ENCODE measurements around the gene PRG2. TPM values are rescaled to one million over a fixed set of nuclear protein-coding genes. Genes with fewer than 3 reads are reported as not detected.

The PRG2 gene
- total and polyA plus RNA-seq, 2 of the 4 experiments (the other 2 are of a cell fraction) = not detected

- no peaks in the 10 kb centered on the region for H3K27me3 ChIP-seq (ENCODE audit: control insufficient read depth, insufficient read depth, low read length)
- ChIA-PET CTCF (no interaction called here), POLR2A (ENCODE audit: unreplicated experiment) (interaction anchor here (0.6 to 0.7 kb wide), 2 partner anchors 24 to 417 kb away, joined by 4 read pairs; no protein-coding TSS in a partner anchor)
- peak overlapping the region in 1 of 2 experiments; percentile 42; a peak in 2 of 4 replicates for H4K8ac ChIP-seq (ENCODE audit: low read depth in 2 of 2, low read length in 2 of 2)
- H3K9me3 ChIP-seq (ENCODE audit: control insufficient read depth, insufficient read depth, low read length) = no peaks in the 10 kb centered on the region
- H3K4me1 ChIP-seq (ENCODE audit: control insufficient read depth, insufficient read depth, low read length) = peaks cover 31% of the 10 kb centered on the region
- peak overlapping the region; percentile 80 for H2AFZ ChIP-seq (replicated peaks; ENCODE audit: low read length, poor library complexity)
- H3K79me1 ChIP-seq (ENCODE audit: low read depth in 1 of 2, low read length in 2 of 2) = peaks cover 6 to 23% of the 10 kb centered on the region in 2 experiments; a peak in 3 of 4 replicates
- ATAC-seq (ENCODE audit: low read depth) = no peak
- no peak overlapping the region for H2BK5ac ChIP-seq (ENCODE audit: low read depth, low read length, poor library complexity, severe bottlenecking)
- no peak overlapping the region for H3K56ac ChIP-seq (ENCODE audit: extremely low read depth, insufficient read depth, low read length)
- no peak overlapping the region for H3K9ac ChIP-seq (ENCODE audit: low read depth, low read length)
- H2BK120ac ChIP-seq (ENCODE audit: low read depth, low read length) = peak overlapping the region; percentile 32; the same call in 1 of the 2 replicates
- H3K9me1 ChIP-seq (ENCODE audit: insufficient read depth, low read length) = peaks cover 18% of the 10 kb centered on the region
- DNase-seq = no peak
- 0 out of 3 replicates have a peak overlapping the region, but pooled peaks have one; percentile 37 for H2BK15ac ChIP-seq (ENCODE audit: low read depth, low read length)
- H2AK9ac ChIP-seq (replicated peaks; ENCODE audit: low read depth, low read length, poor library complexity) = peak overlapping the region; percentile 88
- whole genome bisulfite sequencing, 2 experiments (ENCODE audit: extremely low coverage in 2 of 2, insufficient read length in 1 of 2) = 100% methylated on average over 2 of the region's 9 CpGs; no CpG with 5 or more reads in 1 of the 2 experiments
- no TSS peak for BruUV-seq (replicated peaks)
- H3K4me2 ChIP-seq (ENCODE audit: low read depth, low read length) = no peak overlapping the region
- H4K5ac ChIP-seq (ENCODE audit: low read depth, low read length) = no peak overlapping the region
- H3K18ac ChIP-seq (ENCODE audit: low read depth, low read length) = no peak overlapping the region
- H2BK20ac ChIP-seq (ENCODE audit: low read depth, low read length) = peak overlapping the region; percentile 23; the same call in 1 of the 2 replicates
- H3K27ac ChIP-seq (ENCODE audit: insufficient read depth, low read length) = no peak overlapping the region
- intact Hi-C loops (cut with micrococcal nuclease) (no loop called here), in situ Hi-C loops (cut with MboI; ENCODE audit: low sequenced_read_pairs) (no loop called here), dilution Hi-C loops (cut with HindIII; ENCODE audit: low sequenced_read_pairs, unreplicated experiment) (no loop called here)
- peak overlapping the region; percentile 3; the same call in 1 of the 2 replicates for H3K4ac ChIP-seq (ENCODE audit: low read depth, low read length)
- TF ChIP-seq POLR2A (IDR thresholded peaks at IDR 0.05; ENCODE audit: low read depth, low read length) = no peak
- TF ChIP-seq NFE2L2 (IDR thresholded peaks at IDR 0.05; ENCODE audit: low read depth, low read length) = no peak
- TF ChIP-seq BHLHE40 (IDR thresholded peaks at IDR 0.05; ENCODE audit: low read depth, low read length) = no peak
- TF ChIP-seq, protein P1, sequence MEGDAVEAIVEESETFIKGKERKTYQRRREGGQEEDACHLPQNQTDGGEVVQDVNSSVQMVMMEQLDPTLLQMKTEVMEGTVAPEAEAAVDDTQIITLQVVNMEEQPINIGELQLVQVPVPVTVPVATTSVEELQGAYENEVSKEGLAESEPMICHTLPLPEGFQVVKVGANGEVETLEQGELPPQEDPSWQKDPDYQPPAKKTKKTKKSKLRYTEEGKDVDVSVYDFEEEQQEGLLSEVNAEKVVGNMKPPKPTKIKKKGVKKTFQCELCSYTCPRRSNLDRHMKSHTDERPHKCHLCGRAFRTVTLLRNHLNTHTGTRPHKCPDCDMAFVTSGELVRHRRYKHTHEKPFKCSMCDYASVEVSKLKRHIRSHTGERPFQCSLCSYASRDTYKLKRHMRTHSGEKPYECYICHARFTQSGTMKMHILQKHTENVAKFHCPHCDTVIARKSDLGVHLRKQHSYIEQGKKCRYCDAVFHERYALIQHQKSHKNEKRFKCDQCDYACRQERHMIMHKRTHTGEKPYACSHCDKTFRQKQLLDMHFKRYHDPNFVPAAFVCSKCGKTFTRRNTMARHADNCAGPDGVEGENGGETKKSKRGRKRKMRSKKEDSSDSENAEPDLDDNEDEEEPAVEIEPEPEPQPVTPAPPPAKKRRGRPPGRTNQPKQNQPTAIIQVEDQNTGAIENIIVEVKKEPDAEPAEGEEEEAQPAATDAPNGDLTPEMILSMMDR (conservative IDR thresholded peaks at IDR 0.05; ENCODE audit: low read depth, low read length) = no peak
- TF ChIP-seq MXI1 (IDR thresholded peaks at IDR 0.05; ENCODE audit: borderline replicate concordance, low read depth, low read length) = no peak
- TF ChIP-seq CHD1 (IDR thresholded peaks at IDR 0.05; ENCODE audit: low read depth, low read length) = no peak
- TF ChIP-seq SMC3 (IDR thresholded peaks at IDR 0.05; ENCODE audit: low read depth, low read length) = no peak
- TF ChIP-seq RFX5 (IDR thresholded peaks at IDR 0.05; ENCODE audit: low read depth, low read length) = no peak
- no peak for TF ChIP-seq MAZ (IDR thresholded peaks at IDR 0.05; ENCODE audit: borderline replicate concordance, low read depth, low read length)
- TF ChIP-seq, protein P2, sequence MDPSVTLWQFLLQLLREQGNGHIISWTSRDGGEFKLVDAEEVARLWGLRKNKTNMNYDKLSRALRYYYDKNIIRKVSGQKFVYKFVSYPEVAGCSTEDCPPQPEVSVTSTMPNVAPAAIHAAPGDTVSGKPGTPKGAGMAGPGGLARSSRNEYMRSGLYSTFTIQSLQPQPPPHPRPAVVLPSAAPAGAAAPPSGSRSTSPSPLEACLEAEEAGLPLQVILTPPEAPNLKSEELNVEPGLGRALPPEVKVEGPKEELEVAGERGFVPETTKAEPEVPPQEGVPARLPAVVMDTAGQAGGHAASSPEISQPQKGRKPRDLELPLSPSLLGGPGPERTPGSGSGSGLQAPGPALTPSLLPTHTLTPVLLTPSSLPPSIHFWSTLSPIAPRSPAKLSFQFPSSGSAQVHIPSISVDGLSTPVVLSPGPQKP (IDR thresholded peaks at IDR 0.05; ENCODE audit: borderline replicate concordance, low read depth, low read length) = no peak
- TF ChIP-seq CEBPB (IDR thresholded peaks at IDR 0.05; ENCODE audit: low read depth, low read length) = no peak
- TF ChIP-seq MAFK (IDR thresholded peaks at IDR 0.05; ENCODE audit: low read depth, low read length) = no peak
- no peak overlapping the region for H3K23ac ChIP-seq (ENCODE audit: low read depth, low read length)
- peak overlapping the region; percentile 91 for H2AK5ac ChIP-seq (ENCODE audit: low read depth, low read length)
- H3K14ac ChIP-seq (replicated peaks; ENCODE audit: low read depth, low read length) = no peak overlapping the region
- H3K4me3 ChIP-seq (ENCODE audit: insufficient read depth, low read depth, low read length) = no peak overlapping the region
- 0 out of 2 replicates have a peak, but pooled peaks cover 4% of the 10 kb centered on the region for H4K20me1 ChIP-seq (ENCODE audit: insufficient read depth, low read length)
- H4K91ac ChIP-seq (ENCODE audit: insufficient read depth, low read depth, low read length) = no peak overlapping the region
- H3K36me3 ChIP-seq (ENCODE audit: control insufficient read depth, insufficient read depth, low read length) = peaks cover 6% of the 10 kb centered on the region; the same call in 1 of the 2 replicates
Observed at GRCh38 chr11:57424137-57424791, 33.8 kb upstream of the PRG2 start.
